ENCODE data around the gene SPATA31D4.
"Not testable (repeated sequence)": the region's sequence is repeated elsewhere in the genome, so short reads cannot be mapped to it uniquely, and the experiment has no call there.

Gene SPATA31D4

GRCh38 chr9:81928305-81928704 is at the start of gene SPATA31D4:
Gene SPATA31D4 (plus strand): TSS chr9:81928428. CDS start chr9:81928514, 86 bp downstream.
- not testable (repeated sequence) for DNase-seq (ENCODE audit: low read depth, low spot score)

GRCh38 chr9:81878530-81878929 is 49.7 kb upstream of the SPATA31D4 start:
- no peak for DNase-seq (ENCODE audit: low read depth, low spot score)

- DNase-seq (ENCODE audit: low read depth, low spot score), result no peak
Observed at GRCh38 chr9:81879501-81879916, 48.7 kb upstream of the SPATA31D4 start.

GRCh38 chr9:81885602-81886001 is 42.6 kb upstream of the SPATA31D4 start:
- DNase-seq (ENCODE audit: low read depth, low spot score), result no peak

GRCh38 chr9:81886665-81887064 is 41.6 kb upstream of the SPATA31D4 start:
- DNase-seq (ENCODE audit: low read depth, low spot score), result no peak

GRCh38 chr9:81890104-81890503 is 38.1 kb upstream of the SPATA31D4 start:
- DNase-seq (ENCODE audit: low read depth, low spot score), result no peak

GRCh38 chr9:81892440-81892839 is 35.8 kb upstream of the SPATA31D4 start:
- no peak for DNase-seq (ENCODE audit: low read depth, low spot score)

DNA sequence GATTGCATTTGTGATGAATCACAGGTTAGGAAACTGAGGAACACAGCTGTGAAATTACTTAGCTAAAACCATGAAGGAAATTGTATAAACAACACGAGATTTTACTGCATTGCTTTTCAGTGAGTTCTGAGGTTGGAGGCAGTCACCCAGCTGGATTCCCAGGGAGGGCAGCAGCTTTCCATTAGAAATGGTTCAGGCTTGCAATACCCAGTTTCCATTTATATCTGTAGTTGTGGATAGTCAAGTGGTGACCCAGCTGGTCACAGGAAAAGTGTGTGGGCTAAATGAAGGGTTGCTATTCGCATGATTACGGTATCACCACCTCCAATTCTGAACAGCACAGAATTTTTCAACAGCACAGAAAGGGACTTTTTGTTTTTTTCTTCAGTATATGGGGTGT is 34.3 kb upstream of the SPATA31D4 start:
- DNase-seq (ENCODE audit: low read depth, low spot score), result no peak

DNA sequence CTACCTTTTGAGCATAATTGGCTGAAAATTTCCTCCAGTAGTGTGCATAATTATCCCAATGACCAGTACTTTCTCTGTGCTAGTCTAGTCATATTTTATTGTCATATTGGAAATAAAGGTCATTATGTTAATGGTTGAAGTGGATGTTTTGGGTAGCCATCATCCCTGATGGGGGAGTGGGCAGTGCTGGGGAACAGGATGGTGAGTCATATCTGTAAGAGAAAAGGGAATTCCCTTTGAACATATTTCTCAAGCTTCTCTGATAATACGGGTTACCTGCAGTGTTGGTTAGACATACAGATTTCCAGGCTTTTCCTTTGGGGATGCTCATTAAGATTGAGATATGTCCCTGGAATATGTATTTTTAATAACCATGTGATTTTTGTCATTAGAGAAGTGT is 33.3 kb upstream of the SPATA31D4 start:
- DNase-seq (ENCODE audit: low read depth, low spot score), result no peak

GRCh38 chr9:81896070-81896469 is 32.2 kb upstream of the SPATA31D4 start:
- no peak for DNase-seq (ENCODE audit: low read depth, low spot score)

GRCh38 chr9:81898851-81899250 is 29.4 kb upstream of the SPATA31D4 start:
- DNase-seq (ENCODE audit: low read depth, low spot score), result no peak

DNA sequence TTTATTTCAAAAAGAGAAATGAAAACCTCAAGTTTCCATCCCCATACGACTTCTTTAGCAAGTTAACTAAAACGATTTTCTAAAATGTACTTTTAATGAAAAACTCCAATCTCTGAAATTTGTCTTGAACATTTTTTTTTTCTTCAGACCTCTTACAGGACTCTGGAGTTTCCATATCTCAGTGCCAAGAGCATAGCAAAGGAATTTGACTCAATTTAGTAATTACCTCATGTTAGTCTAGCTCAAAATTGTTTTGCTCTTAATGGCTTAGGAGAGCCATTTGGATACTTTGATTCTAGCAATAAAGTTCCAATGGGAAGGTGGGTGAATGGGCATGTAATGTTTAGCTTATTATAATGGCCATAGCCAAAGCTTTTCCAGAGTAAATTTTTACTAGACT is 26.0 kb upstream of the SPATA31D4 start:
- no peak for DNase-seq (ENCODE audit: low read depth, low spot score)

DNA sequence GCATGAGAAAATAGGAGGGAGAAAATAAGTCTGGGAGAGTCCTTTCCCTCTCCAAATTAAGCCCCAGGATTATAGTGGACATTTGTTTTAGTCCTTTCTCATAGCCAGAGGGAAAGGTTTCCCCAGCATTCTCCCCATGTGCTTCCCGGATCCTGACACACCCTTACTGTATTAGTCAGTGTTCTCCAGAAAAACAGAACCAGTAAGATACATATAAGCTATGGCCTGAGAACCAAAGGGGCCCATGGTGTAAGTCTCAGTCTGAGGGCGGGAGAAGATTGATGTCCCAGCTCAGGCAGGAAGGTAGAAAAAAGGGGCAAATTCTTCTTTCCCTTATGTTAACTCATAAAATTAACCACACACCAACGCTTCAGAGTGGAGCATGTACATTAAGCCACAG is 25.6 kb upstream of the SPATA31D4 start:
- no peak for DNase-seq (ENCODE audit: low read depth, low spot score)

GRCh38 chr9:81906671-81907070 is 21.6 kb upstream of the SPATA31D4 start:
- no peak for DNase-seq (ENCODE audit: low read depth, low spot score)

DNA sequence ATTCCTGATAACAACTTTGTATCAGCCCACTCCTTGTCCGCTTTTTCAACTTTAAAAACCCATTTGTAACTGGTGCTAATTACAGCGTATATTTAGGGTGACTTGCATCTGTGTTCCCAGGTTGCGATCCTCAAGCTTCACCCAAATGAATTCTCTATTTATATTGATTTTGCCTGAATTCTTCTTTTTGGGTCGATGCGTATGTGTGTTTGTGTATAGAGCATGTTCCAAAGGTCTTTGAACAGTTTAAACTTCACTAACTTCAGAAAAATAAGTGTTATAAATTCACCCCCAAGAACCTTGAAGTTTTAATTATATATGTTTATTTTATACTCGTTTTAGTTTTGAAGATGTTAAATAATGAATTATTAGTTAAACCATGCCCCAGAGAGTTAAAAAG is 16.1 kb upstream of the SPATA31D4 start:
- DNase-seq (ENCODE audit: low read depth, low spot score), result no peak

- DNase-seq (ENCODE audit: low read depth, low spot score), result no peak
Observed at GRCh38 chr9:81915801-81916505, 12.3 kb upstream of the SPATA31D4 start.

DNA sequence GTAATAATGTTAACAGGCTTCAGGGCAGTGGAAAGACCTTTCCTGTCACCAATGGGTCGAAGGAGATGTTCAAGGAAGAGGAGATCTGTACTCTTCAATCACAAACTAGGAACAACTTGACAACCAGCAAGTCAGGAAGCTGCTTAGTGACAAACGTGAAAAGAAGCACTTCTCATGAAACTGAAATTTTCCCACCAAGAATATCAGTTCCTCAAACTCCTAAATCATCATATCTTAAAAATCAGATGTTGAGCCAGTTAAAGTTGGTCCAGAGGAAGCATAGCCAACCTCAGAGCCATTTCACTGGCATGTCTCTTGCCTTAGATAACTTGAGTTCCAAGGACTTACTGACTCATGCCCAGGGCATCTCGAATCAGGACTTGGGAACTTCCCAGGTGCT is 9.7 kb upstream of the SPATA31D4 start:
- DNase-seq (ENCODE audit: low read depth, low spot score), result not testable (repeated sequence)

- not testable (repeated sequence) for DNase-seq (ENCODE audit: low read depth, low spot score)
Observed at GRCh38 chr9:81930147-81930546, 1.9 kb downstream of the SPATA31D4 start.

DNA sequence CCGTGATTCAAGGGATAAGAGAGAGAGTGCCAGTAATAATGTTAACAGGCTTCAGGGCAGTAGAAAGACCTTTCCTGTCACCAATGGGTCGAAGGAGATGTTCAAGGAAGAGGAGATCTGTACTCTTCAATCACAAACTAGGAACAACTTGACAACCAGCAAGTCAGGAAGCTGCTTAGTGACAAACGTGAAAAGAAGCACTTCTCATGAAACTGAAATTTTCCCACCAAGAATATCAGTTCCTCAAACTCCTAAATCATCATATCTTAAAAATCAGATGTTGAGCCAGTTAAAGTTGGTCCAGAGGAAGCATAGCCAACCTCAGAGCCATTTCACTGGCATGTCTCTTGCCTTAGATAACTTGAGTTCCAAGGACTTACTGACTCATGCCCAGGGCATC is 5.3 kb downstream of the SPATA31D4 start:
- DNase-seq (ENCODE audit: low read depth, low spot score), result not testable (repeated sequence)

DNA sequence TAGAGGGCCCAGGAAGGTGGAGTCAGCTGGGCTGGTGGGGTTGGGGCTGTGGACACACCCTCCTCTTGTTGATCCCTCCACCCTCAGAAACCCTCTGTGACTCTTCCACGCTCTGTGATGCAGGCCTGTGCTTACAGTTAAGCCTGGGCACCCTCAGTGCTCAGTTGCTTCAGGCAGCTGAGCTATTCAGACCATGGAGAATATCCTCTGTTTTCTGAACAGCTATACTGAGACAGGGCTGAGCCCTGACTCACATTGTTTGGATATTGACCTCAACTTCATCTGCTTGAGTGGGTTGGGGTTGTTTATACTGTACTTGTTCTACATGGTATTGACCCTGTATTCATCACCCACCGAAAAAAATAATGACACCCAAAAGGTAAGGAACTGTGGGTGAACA is 15.2 kb downstream of the SPATA31D4 start, which contains the start of gene SPATA31D3:
TSS of gene SPATA31D3 (plus strand) at position 108 of the 400 bp plus-strand sequence. CDS start at position 194, 86 bp downstream.
- not testable (repeated sequence) for DNase-seq (ENCODE audit: low read depth, low spot score)

GRCh38 chr9:81948650-81949049 is 20.4 kb downstream of the SPATA31D4 start:
- not testable (repeated sequence) for DNase-seq (ENCODE audit: low read depth, low spot score)

DNA sequence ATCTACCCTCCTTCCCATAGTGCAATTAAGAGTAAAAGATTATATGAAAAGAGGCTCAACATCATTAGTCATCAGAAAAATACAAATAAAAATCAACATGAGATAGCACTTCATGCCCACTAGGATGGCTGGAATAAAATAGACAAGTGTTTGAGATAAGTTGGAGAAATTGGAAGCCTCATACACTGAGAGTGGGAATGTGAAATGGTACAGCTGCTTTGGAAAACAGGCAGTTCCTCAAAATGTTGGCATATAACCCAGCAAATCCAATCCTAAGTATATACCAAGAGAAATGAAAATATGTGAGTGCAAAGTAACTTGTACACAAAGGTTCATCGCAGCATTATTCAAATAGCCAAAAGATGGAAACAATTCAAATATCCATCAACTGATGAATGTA is 24.9 kb downstream of the SPATA31D4 start:
- DNase-seq (ENCODE audit: low read depth, low spot score), result no peak

- no peak for DNase-seq (ENCODE audit: low read depth, low spot score)
Observed at GRCh38 chr9:81955625-81956024, 27.4 kb downstream of the SPATA31D4 start.
